Peyer's patch (tissue), 4 donors: ENCODE measurements around the gene GMPR2. TPM values are rescaled to one million over a fixed set of nuclear protein-coding genes. Genes with fewer than 3 reads are reported as not detected.

ENCODE experiments used
- DNase-seq, 3 donors: peaks; one replicate each; pipeline ENCODE4 v3.0.0-alpha.2; 2017 to 2019
- H3K27ac ChIP-seq, 4 donors: fragments of 200-600 bp; sonication (generic); one replicate each; pipeline ENCODE4 v1.5.1; 2016 to 2019
- H3K27me3 ChIP-seq, 2 donors: fragments of 200-600 bp; sonication (generic); one replicate each; pipeline ENCODE4 v1.5.1; 2019
- H3K36me3 ChIP-seq, 3 donors: fragments of 200-600 bp; sonication (generic); one replicate each; pipeline ENCODE4 v1.5.1; 2016 to 2019
- H3K4me1 ChIP-seq, 4 donors: fragments of 200-600 bp; sonication (generic); one replicate each; pipeline ENCODE4 v1.5.1; 2016 to 2019
- H3K4me3 ChIP-seq, 4 donors: fragments of 200-600 bp; sonication (generic); 1 replicate in 3 of 4; 2 replicates in 1 of 4; pipeline ENCODE4 v1.5.1; 2016 to 2019; ENCODE audit warnings: mild to moderate bottlenecking in 1 of 4
- H3K9me3 ChIP-seq, 4 donors: fragments of 200-600 bp; sonication (generic); one replicate each; pipeline ENCODE4 v1.5.1; 2016 to 2019; ENCODE audit warnings: mild to moderate bottlenecking in 1 of 4
- POLR2A ChIP-seq, 2 donors: fragments of 450-650 bp; IDR thresholded peaks; one replicate each; pipeline ENCODE4 v1.5.1; 2017; ENCODE audit warnings: antibody characterized with exemption in 2 of 2, mild to moderate bottlenecking in 2 of 2, moderate library complexity in 2 of 2
- total RNA-seq, 4 donors: library from RNA; depleted of rRNA; stranded (reverse); fragments of >200 nt; gene quantifications; one replicate each; pipeline ENCODE4 v1.1.0, GENCODE V29; 2016
- TF ChIP-seq, protein P1 (sequence below), 6 experiments: fragments of 450-650 bp in 4 of 6; fragments of 200-600 bp in 2 of 6; sonication (generic) in 1 of 6; IDR thresholded peaks; one replicate each; pipeline ENCODE4 v1.5.1; 2017 to 2019; ENCODE audit warnings: antibody characterized with exemption in 6 of 6, mild to moderate bottlenecking in 3 of 6, moderate library complexity in 1 of 6

Gene GMPR2
- total RNA-seq, 4 donors from 2014 or later: 52.7 to 59.4 (median 55.3) TPM

- H3K36me3 ChIP-seq: peaks cover 0 to 10% (median 0%) of the 10 kb centered on the region in 3 donors
- TF ChIP-seq, protein P1, sequence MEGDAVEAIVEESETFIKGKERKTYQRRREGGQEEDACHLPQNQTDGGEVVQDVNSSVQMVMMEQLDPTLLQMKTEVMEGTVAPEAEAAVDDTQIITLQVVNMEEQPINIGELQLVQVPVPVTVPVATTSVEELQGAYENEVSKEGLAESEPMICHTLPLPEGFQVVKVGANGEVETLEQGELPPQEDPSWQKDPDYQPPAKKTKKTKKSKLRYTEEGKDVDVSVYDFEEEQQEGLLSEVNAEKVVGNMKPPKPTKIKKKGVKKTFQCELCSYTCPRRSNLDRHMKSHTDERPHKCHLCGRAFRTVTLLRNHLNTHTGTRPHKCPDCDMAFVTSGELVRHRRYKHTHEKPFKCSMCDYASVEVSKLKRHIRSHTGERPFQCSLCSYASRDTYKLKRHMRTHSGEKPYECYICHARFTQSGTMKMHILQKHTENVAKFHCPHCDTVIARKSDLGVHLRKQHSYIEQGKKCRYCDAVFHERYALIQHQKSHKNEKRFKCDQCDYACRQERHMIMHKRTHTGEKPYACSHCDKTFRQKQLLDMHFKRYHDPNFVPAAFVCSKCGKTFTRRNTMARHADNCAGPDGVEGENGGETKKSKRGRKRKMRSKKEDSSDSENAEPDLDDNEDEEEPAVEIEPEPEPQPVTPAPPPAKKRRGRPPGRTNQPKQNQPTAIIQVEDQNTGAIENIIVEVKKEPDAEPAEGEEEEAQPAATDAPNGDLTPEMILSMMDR (IDR thresholded peaks at IDR 0.05): no peak
- TF ChIP-seq POLR2A (IDR thresholded peaks at IDR 0.05): no peak
- H3K4me1 ChIP-seq: peaks cover 0 to 10% (median 7%) of the 10 kb centered on the region in 4 donors
- H3K9me3 ChIP-seq: no peaks in the 10 kb centered on the region
- H3K27me3 ChIP-seq: no peaks in the 10 kb centered on the region
- H3K27ac ChIP-seq: peak overlapping the region in 2 of 4 donors; percentile 58 to 71
- H3K4me3 ChIP-seq: no peak overlapping the region
- DNase-seq: no peak
These were observed 40.8 kb downstream of the GMPR2 start for GRCh38 chr14:24273422-24273998.

DNA sequence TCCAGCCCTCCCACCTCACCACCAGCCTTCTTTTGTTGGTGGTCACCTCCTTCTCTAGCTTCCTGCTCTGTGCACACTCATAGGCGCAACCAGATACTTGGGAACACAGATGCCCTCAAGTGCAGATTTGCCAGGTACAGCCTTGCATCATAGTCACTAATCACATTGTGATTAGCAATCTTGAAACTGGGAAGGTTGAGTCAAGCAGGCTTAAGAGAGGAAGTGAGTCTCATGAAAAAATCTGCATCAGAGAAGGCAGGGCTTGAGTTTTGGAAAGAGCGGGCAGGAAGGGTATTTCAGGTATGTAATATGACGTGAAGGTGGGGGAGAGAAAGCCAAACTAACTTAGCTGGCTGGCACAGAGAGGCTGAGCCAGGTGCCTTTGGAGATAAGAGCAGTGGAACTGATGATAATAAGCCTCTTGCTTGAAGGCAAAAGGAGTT is 41.4 kb downstream of the GMPR2 start:
- TF ChIP-seq, protein P1 (IDR thresholded peaks at IDR 0.05): no peak
- no peaks in the 10 kb centered on the region for H3K27me3 ChIP-seq
- peak overlapping the region in 2 of 4 donors; percentile 58 to 71 for H3K27ac ChIP-seq
- no peak overlapping the region for H3K4me3 ChIP-seq
- DNase-seq: peak in 1 of 3 donors; percentile 41
- H3K36me3 ChIP-seq: peaks cover 0 to 5% (median 0%) of the 10 kb centered on the region in 3 donors
- H3K9me3 ChIP-seq: no peaks in the 10 kb centered on the region
- H3K4me1 ChIP-seq: peaks cover 0 to 10% (median 7%) of the 10 kb centered on the region in 4 donors

GRCh38 chr14:24277071-24277470 is 44.3 kb downstream of the GMPR2 start:
- Histone ChIP-seq H3K27me3 (no peaks in the 10 kb centered on the region), H3K9me3 (no peaks in the 10 kb centered on the region), H3K4me1 (peaks cover 0 to 7% (median 0%) of the 10 kb centered on the region in 4 donors), H3K4me3 (no peak overlapping the region), H3K27ac (no peak overlapping the region), H3K36me3 (no peaks in the 10 kb centered on the region)
- DNase-seq: no peak
- no peak for TF ChIP-seq POLR2A (IDR thresholded peaks at IDR 0.05)
- TF ChIP-seq, protein P1 (IDR thresholded peaks at IDR 0.05): no peak

DNA sequence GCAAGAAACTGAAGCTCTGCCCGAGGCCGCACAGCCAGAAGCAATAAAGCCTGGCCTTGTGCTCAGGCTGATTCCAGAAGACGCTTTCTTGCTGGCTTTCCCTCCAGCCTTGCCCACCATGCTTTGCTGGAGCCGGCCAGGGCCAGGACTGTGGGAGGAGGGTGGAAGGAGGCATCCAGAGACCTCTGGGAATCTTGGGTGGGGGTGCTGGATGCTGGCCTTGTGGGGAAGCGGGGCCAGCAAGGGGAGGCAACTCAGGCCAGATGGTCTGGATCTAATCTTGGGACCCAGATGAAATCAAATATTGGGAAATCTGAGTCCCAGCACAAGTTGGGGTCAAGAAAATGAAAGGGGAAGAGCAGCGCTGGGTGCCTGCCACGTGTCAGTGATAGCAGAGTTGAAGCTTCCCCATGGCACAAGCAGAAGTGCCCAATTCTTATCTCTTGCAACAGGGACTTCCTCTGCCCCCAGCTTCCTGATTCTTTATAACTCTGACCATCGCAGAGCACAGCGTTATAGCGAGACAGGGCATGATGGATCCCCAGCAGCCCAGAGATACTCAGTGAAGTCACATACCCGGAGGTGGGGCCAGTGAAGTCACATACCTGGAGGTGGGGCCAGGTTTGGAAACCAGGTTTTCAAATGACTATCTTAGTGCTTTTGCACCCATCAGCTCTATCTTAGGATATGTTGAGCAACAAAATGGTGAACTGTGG is 45.0 kb downstream of the GMPR2 start:
- Histone ChIP-seq H3K4me1 (peaks cover 0 to 4% (median 0%) of the 10 kb centered on the region in 4 donors), H3K4me3 (no peak overlapping the region), H3K36me3 (no peaks in the 10 kb centered on the region), H3K27ac (peak overlapping the region in 2 of 4 donors; percentile 26 to 55), H3K27me3 (no peaks in the 10 kb centered on the region), H3K9me3 (no peaks in the 10 kb centered on the region)
- no peak for TF ChIP-seq POLR2A (IDR thresholded peaks at IDR 0.05)
- TF ChIP-seq, protein P1 (IDR thresholded peaks at IDR 0.05): no peak
- peak in 1 of 3 donors; percentile 29 for DNase-seq

DNA sequence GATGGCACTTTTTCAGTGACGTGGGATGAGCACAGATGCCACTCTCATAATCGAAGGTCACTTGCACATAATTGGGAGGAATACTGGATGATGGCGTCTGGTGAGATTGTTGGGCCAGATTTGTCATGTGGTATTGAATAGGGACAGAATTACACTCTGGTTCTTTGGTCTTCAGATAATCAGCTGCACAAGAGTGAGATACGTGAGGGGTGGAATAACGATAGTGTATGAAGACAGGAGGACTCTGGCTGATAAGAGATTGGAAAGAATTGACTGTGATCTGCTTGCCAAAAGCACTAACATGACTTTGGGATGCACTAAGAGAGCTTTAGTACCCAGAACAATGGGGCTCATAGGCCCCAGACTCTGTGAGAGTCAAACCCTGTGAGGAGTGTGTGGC is 45.7 kb downstream of the GMPR2 start:
- Histone ChIP-seq H3K9me3 (no peaks in the 10 kb centered on the region), H3K27ac (peak overlapping the region in 1 of 4 donors; percentile 55), H3K36me3 (no peaks in the 10 kb centered on the region), H3K27me3 (no peaks in the 10 kb centered on the region), H3K4me1 (peaks cover 0 to 4% (median 0%) of the 10 kb centered on the region in 4 donors), H3K4me3 (no peak overlapping the region)
- DNase-seq: no peak
- TF ChIP-seq POLR2A (IDR thresholded peaks at IDR 0.05): no peak
- TF ChIP-seq, protein P1 (IDR thresholded peaks at IDR 0.05): no peak
